Measurements from ENCODE around the gene RNF133.

The RNF133 gene, protein sequence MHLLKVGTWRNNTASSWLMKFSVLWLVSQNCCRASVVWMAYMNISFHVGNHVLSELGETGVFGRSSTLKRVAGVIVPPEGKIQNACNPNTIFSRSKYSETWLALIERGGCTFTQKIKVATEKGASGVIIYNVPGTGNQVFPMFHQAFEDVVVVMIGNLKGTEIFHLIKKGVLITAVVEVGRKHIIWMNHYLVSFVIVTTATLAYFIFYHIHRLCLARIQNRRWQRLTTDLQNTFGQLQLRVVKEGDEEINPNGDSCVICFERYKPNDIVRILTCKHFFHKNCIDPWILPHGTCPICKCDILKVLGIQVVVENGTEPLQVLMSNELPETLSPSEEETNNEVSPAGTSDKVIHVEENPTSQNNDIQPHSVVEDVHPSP

DNA sequence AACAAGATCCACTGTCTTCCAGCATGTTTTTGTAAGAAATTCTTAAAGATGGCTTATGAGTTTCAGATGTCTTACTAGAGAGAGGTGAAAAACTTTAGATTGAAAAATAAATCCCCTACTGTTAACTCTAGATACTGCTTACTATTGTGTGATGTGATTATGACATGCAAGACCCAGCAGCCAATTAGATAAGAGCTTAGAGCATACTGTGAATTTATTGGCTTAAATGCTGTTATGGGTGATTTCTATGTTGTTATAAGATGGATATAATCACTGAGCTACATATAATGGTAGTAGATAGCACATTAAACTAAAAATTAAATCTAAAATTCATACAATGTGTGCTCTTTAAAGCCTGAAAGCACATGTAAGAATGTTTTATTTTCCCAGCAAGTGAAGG lies at the start of gene RNF133:
TSS of gene RNF133 (minus strand) at position 101 of the 400 bp plus-strand sequence. CDS start 199 bp downstream, outside the sequence.
- Histone ChIP-seq H3K36me3 (ENCODE audit: insufficient read depth, low read length) (no peaks in the 10 kb centered on the region), H3K9ac (ENCODE audit: low read depth, low read length) (no peak within 1 kb of the TSS), H3K79me2 (ENCODE audit: insufficient read depth, low read length) (no peaks in the 10 kb centered on the region), H3K4me3 (ENCODE audit: low read depth in 1 of 2, low read length in 2 of 2) (no peak within 1 kb of the TSS), H3K27me3 (ENCODE audit: insufficient read depth, low read length, poor library complexity) (no peaks in the 10 kb centered on the region), H3K4me2 (ENCODE audit: insufficient read depth, low read length) (no peak within 1 kb of the TSS), H2AFZ (ENCODE audit: low read depth, low read length) (no peak within 1 kb of the TSS), H4K20me1 (ENCODE audit: insufficient read depth, low read length) (no peaks in the 10 kb centered on the region), H3K27ac (ENCODE audit: low read length) (no peak within 1 kb of the TSS), H3K9me3 (ENCODE audit: insufficient read depth, low read length, severe bottlenecking) (no peaks in the 10 kb centered on the region), H3K4me1 (ENCODE audit: insufficient read depth, low read length) (no peaks in the 10 kb centered on the region)
- no peak for DNase-seq
- TF ChIP-seq EZH2 (IDR thresholded peaks at IDR 0.05; ENCODE audit: borderline replicate concordance, low read depth, low read length, severe bottlenecking), result no peak
- TF ChIP-seq, protein P1, sequence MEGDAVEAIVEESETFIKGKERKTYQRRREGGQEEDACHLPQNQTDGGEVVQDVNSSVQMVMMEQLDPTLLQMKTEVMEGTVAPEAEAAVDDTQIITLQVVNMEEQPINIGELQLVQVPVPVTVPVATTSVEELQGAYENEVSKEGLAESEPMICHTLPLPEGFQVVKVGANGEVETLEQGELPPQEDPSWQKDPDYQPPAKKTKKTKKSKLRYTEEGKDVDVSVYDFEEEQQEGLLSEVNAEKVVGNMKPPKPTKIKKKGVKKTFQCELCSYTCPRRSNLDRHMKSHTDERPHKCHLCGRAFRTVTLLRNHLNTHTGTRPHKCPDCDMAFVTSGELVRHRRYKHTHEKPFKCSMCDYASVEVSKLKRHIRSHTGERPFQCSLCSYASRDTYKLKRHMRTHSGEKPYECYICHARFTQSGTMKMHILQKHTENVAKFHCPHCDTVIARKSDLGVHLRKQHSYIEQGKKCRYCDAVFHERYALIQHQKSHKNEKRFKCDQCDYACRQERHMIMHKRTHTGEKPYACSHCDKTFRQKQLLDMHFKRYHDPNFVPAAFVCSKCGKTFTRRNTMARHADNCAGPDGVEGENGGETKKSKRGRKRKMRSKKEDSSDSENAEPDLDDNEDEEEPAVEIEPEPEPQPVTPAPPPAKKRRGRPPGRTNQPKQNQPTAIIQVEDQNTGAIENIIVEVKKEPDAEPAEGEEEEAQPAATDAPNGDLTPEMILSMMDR (IDR thresholded peaks at IDR 0.05; ENCODE audit: borderline replicate concordance, extremely low read depth, low read length, poor library complexity, severe bottlenecking), result no peak
- ATAC-seq (ENCODE audit: insufficient read depth, low read depth), result no peak

DNA sequence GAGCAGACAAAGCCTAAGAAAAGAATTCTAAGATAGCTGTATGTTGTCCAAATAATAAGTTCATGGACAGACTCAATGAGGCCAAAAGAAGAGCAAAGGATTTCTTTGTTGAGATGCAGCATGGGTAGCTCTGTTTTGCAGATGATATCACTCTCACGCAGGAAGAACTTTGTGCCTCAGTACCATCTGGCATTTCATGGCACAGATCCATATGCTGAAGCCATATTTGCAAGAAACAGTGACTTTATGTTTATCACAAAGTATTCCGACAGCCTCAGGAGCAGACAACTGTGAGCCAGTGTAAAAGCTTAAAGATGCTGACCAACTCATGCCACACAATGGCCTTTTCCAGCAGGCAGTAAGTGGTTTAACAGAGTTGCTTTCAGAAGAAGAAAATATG lies 49.3 kb upstream of the RNF133 start:
- Histone ChIP-seq H3K79me2 (ENCODE audit: insufficient read depth, low read length) (no peaks in the 10 kb centered on the region), H3K27ac (ENCODE audit: low read length) (no peak overlapping the region), H2AFZ (ENCODE audit: low read depth, low read length) (no peak overlapping the region), H3K9me3 (ENCODE audit: insufficient read depth, low read length, severe bottlenecking) (no peaks in the 10 kb centered on the region), H3K27me3 (ENCODE audit: insufficient read depth, low read length, poor library complexity) (no peaks in the 10 kb centered on the region), H3K4me2 (ENCODE audit: insufficient read depth, low read length) (no peak overlapping the region), H3K4me3 (ENCODE audit: low read depth in 1 of 2, low read length in 2 of 2) (no peak overlapping the region), H4K20me1 (ENCODE audit: insufficient read depth, low read length) (no peaks in the 10 kb centered on the region), H3K36me3 (ENCODE audit: insufficient read depth, low read length) (no peaks in the 10 kb centered on the region), H3K9ac (ENCODE audit: low read depth, low read length) (no peak overlapping the region), H3K4me1 (ENCODE audit: insufficient read depth, low read length) (no peaks in the 10 kb centered on the region)
- TF ChIP-seq, protein P1 (IDR thresholded peaks at IDR 0.05; ENCODE audit: borderline replicate concordance, extremely low read depth, low read length, poor library complexity, severe bottlenecking), result no peak
- TF ChIP-seq EZH2 (IDR thresholded peaks at IDR 0.05; ENCODE audit: borderline replicate concordance, low read depth, low read length, severe bottlenecking), result no peak
- ATAC-seq (ENCODE audit: insufficient read depth, low read depth) (no peak), DNase-seq (no peak)

DNA sequence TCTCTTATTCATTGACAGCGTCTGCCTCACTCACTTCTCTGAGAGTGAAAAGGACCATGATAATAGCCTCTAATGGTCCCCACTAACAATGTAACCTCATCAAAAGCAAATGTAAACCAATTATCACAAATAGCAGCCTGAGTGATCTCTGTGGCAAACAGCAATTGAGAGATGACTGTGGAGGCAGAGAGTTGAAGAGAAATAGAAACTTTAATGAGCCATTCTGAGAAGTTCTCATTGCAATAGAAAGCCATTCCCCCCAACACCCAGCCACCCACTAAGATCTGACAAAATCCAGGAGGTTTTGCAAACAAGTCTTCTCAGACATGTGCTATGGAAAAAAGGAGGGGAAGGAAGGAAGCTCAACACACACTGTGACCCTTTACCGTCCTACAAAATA lies 48.0 kb upstream of the RNF133 start:
- Histone ChIP-seq H3K9ac (ENCODE audit: low read depth, low read length) (no peak overlapping the region), H4K20me1 (ENCODE audit: insufficient read depth, low read length) (no peaks in the 10 kb centered on the region), H3K9me3 (ENCODE audit: insufficient read depth, low read length, severe bottlenecking) (no peaks in the 10 kb centered on the region), H3K36me3 (ENCODE audit: insufficient read depth, low read length) (no peaks in the 10 kb centered on the region), H3K4me1 (ENCODE audit: insufficient read depth, low read length) (no peaks in the 10 kb centered on the region), H3K4me2 (ENCODE audit: insufficient read depth, low read length) (no peak overlapping the region), H3K27ac (ENCODE audit: low read length) (no peak overlapping the region), H3K4me3 (ENCODE audit: low read depth in 1 of 2, low read length in 2 of 2) (no peak overlapping the region), H2AFZ (ENCODE audit: low read depth, low read length) (no peak overlapping the region), H3K27me3 (ENCODE audit: insufficient read depth, low read length, poor library complexity) (no peaks in the 10 kb centered on the region), H3K79me2 (ENCODE audit: insufficient read depth, low read length) (no peaks in the 10 kb centered on the region)
- ATAC-seq (ENCODE audit: insufficient read depth, low read depth), result no peak
- no peak for TF ChIP-seq EZH2 (IDR thresholded peaks at IDR 0.05; ENCODE audit: borderline replicate concordance, low read depth, low read length, severe bottlenecking)
- TF ChIP-seq, protein P1 (IDR thresholded peaks at IDR 0.05; ENCODE audit: borderline replicate concordance, extremely low read depth, low read length, poor library complexity, severe bottlenecking), result no peak
- no peak for DNase-seq

All from DND-41 (cell line).